ENCODE data around the gene SNTB2.

GRCh38 chr16:69236319-69236718, 49.4 kb downstream of the SNTB2 start:
- TF ChIP-seq CTCF (conservative IDR thresholded peaks at IDR 0.05) (no peak), EZH2 (IDR thresholded peaks at IDR 0.05; ENCODE audit: low read depth) (no peak)

Measured in PC-9 (cell line).